Stimulated activated CD4-positive, alpha-beta T cell treated with anti-CD3 and anti-CD28 coated beads, Interleukin-1b, Interleukin-23, amount 100 ng/mL, for 24 hours (primary cell): ENCODE data around the gene PSG11.
"Not testable (repeated sequence)": the region's sequence is repeated elsewhere in the genome, so short reads cannot be mapped to it uniquely, and the experiment has no call there.

Source experiments
- DNase-seq, 4 experiments: peaks; one replicate each; pipeline ENCODE4 v3.0.0-alpha.2; 2020; ENCODE audit warnings: low read depth in 4 of 4, low spot score in 1 of 4

The PSG11 gene

GRCh38 chr19:43026369-43026768 is at the start of gene PSG11:
TSS of gene PSG11 (minus strand) at chr19:43026469. CDS start at chr19:43026372, 97 bp downstream.
- DNase-seq, result not testable (repeated sequence)

DNA sequence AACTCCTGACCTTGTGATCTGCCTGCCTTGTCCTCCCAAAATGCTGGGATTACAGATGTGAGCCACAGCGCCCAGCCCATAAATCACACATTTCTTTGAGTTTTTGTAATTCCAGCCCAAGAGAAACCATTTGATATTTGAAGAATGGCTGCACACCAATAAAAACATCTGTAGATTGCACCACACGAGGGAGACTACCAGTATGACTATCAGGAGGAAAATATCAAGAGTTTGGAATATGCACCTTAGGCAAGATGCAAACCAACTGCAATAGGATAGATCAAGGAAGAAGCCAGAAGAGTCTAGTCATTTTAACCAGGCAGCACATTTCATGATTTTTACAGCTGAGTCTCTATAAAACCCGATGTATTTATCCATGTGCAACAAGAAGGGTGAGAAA is 36.1 kb upstream of the PSG11 start:
- not testable (repeated sequence) for DNase-seq

DNA sequence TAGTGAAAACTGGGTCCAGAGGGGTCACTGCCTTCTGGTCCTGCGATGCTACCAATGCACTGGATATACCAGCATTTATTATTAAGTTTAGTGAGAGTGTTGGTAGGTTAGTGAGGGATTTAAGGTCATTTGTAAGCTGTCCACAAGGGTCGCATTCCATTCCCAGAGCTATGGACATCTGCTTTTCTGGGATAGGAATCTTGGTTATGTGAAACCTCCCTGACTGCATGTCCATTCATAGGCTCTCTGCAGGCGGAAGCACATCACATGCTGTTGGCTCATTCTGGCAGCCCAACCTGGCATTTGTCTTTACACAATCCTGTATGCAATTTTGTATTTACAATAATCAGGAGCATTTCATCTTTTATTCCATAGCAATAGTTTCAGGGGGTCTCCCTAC is 35.1 kb upstream of the PSG11 start:
- not testable (repeated sequence) for DNase-seq

DNA sequence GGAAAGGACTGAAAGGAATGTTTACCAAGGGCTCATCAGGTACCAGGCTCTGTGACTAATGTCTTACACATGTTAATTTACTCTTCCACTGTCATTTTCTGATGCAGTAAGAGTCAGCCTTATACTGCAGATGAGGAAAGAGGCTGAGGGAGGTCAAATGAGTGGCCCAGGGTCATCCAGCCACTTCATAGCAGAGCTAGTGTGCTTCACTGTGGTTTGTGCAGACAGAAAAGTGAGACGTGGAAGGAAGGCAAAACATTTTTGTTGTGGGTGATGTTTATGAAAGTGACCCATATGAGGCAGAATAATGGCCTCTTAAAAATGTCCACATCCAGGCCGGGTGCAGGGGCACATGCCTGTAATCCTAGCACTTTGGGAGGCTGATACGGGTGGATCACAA is 34.0 kb upstream of the PSG11 start:
- not testable (repeated sequence) for DNase-seq

- DNase-seq, result not testable (repeated sequence)
These were observed 33.2 kb upstream of the PSG11 start for GRCh38 chr19:43059482-43059881.

- not testable (repeated sequence) for DNase-seq
These were observed 32.2 kb upstream of the PSG11 start for GRCh38 chr19:43058440-43058839.

DNA sequence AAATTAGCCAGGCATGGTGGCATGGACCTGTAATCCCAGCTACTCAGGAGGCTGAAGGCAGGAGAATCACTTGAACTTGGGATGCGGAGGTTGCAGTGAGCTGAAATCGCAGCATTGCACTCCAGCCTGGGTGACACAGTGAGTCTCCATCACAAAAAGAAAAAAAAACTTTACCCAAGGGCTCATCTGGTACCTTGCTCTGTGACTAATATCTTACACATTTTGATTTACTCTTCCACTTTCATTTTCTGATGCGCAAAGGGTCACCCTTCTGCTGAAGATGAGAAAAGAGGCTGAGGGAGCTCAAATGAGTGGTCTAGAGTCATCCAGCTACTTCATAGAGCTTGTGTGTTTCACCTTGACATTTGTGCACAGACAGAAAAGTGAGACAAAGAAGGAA is 21.7 kb upstream of the PSG11 start:
- not testable (repeated sequence) for DNase-seq

DNA sequence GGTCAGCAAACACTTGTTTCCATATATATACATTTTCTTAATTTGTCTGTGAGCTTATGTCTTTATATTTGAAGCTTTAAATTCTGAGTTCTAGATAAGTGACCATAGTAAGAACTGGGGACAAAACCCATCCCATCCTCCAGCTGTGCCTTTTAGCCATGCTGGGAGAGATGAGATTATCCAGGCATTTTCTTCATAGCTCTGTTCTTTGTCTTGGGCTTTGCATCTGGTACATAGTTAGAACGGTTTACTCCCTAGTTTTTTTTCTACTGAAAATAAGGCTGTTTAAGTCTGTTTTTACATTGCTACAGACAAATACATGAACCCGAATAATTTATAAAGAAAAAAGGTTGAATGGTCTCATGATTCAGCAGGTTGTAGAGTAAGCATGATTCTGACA is 20.3 kb upstream of the PSG11 start:
- not testable (repeated sequence) for DNase-seq

DNA sequence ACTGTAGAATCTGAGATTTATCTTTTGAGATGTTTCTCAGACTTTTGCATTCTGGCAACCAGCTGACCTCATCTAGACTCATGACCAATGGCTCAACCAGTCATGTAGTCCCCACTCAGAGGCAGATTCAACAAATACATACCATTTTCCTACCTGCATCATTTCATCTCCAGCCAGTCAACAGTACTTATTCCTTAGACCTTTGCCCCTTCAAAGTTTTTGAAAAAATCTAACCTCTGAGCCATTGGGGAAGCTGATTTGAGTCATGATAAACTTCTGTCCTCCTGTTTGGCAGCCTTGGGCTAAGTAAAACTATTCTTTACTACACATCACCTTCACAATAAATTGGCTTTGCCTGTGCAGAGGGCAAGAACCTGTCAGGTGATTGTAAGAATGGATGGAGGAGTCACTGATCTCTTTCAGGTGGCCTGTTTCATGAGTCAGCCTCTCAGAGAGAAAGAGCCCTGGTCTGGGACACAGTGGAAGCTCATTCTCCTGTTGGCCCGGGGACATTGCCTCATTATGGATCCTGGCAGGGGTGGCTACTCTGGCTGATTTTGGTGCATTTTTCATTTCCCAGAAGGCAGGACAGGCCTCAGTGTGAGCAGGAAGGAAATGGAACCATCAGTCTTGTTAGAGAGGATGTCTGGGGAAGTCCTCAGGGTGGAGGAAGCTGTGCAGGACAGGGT is 17.4 kb upstream of the PSG11 start:
- not testable (repeated sequence) for DNase-seq

DNA sequence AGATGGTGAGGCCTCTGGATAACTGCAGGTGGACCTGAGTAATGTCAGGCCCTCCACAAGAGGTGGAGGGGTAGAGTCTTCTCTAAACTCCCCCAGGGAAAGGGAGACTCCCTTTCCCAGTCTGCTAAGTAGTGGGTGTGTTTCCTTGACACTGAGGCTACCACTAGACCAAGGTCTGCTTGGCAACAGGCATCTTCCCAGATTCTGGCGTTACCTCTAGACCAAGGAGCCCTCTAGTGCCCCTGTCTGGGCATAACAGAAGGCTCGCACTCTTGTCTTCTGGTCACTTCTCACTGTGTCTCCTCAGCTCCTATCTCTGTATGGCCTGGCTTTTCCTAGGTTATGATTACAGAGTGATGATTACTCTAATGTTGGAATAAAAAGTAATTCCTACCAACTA is 5.4 kb upstream of the PSG11 start:
- not testable (repeated sequence) for DNase-seq

DNA sequence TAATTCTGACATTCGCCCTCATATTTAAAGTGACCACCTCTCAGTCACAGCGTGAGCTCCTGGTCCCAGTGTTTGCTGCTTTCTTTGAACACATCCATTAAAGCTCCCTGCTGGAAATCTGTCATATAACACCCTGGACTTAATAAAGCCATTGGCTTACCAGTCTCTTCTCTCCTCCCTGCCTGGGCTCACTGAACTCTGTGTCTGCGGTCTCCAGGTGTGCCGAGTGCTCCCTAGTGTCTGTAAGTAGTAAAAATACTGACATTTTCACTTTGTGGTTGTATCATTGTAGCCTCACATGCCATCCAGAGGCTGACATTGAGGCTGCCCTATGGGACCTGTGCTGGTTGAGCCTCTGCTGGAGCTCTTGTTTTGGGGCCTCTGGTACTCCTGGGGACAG is 2.6 kb upstream of the PSG11 start:
- no peak for DNase-seq

- DNase-seq, result not testable (repeated sequence)
These were observed 1.7 kb upstream of the PSG11 start for GRCh38 chr19:43027985-43028384.

- DNase-seq, result not testable (repeated sequence)
These were observed 792 bp upstream of the PSG11 start for GRCh38 chr19:43027061-43027460.

DNA sequence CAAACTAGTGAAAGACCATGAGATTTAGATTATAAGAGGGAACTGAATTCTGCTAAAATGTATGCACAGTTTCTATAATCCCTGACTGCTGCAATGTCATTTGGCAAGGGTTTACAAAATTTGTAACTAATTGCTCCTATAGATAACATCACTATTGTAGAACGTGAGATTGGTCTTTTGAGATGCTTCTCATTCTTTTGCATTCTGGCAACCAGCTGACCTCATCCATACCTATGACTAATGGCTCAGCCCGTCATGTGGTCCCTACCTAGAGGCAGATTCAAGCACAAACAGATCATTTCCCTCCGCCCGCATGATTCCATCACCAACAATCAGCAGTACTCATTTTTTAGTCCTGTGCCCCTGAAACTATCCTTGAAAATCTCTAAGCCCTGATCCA is 4.2 kb downstream of the PSG11 start:
- DNase-seq, result not testable (repeated sequence)

- not testable (repeated sequence) for DNase-seq
These were observed 4.6 kb downstream of the PSG11 start for GRCh38 chr19:43021629-43022028.

DNA sequence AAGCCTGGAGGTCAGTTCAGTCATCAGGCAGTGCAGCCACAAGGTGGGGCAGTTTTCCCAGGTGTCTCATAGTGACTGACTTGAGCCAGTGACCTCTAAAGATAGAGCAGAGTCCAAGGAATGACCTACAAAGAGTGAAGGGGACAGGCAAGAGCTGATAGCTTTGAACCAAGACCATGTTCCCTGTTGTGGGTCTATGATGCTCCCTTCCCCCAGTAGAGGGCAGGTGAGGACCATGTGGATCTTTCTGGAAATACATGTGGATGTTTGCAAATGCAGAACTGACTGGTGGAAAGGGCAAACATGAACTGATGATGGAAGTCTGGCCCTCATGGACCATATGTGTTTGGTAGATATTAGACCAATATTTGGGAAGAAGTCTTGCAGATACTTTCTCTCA is 6.7 kb downstream of the PSG11 start:
- not testable (repeated sequence) for DNase-seq

DNA sequence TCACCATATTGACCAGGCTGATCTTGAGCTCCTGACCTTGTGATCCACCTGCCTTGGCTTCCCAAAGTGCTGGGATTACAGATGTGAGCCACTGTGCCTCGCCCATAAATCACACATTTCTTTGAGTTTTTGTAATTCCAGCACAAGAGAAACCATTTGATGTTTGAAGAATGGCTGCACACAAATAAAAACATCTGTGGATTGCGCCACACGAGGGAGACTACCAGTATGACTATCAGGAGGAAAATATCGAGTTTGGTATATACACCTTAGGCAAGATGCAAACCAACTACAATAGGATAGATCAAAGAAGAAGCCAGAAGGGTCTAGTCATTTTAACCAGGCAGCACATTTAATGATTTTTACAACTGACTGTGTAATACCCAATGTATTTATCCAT is 20.4 kb downstream of the PSG11 start:
- not testable (repeated sequence) for DNase-seq

GRCh38 chr19:43004846-43005245 is 21.4 kb downstream of the PSG11 start:
- not testable (repeated sequence) for DNase-seq

- DNase-seq, result not testable (repeated sequence)
These were observed 22.6 kb downstream of the PSG11 start for GRCh38 chr19:43003634-43004033.

DNA sequence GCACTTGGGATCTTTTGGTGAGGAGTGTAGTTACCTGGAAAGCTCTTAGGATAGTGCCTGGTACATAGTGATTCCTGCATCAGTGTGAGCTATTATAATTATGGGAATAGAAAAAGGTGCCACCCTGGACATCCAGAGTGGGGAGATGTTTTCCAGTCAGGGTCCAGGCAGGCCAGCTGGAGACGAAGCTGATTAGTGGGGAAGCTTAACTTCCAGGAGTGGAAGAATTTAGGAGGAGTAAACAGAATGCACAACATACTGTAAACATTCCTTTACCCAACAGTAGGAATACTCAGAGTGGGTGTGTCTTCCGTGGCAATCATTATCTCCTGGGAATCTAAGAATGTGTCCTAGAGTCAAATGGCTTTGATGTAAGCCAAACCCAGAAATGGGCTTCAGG is 23.3 kb downstream of the PSG11 start:
- not testable (repeated sequence) for DNase-seq

GRCh38 chr19:42996161-42996560 is 30.1 kb downstream of the PSG11 start:
- not testable (repeated sequence) for DNase-seq

- not testable (repeated sequence) for DNase-seq
These were observed 34.2 kb downstream of the PSG11 start for GRCh38 chr19:42992029-42992604.

- no peak for DNase-seq
These were observed 36.4 kb downstream of the PSG11 start for GRCh38 chr19:42989851-42990250.
